Fibroblast of pulmonary artery (primary cell): ENCODE data around the gene SMIM35.

Experiments used
- DNase-seq: peaks from one replicate; pipeline ENCODE4 v3.0.0-alpha.2; 2010; ENCODE audit warnings: low read depth
- H3K4me3 ChIP-seq: replicated peaks from 2 replicates; pipeline ENCODE4 v1.5.1; 2011; ENCODE audit warnings: low read depth, mild to moderate bottlenecking, control low read depth, low read length, moderate library complexity
- TF ChIP-seq, protein P1 (sequence below): IDR thresholded peaks from 2 replicates; pipeline ENCODE4 v1.5.1; 2011; ENCODE audit warnings: mild to moderate bottlenecking, control low read depth, low read length, inconsistent platforms; ENCODE audit errors: missing control alignments

Gene SMIM35

DNA sequence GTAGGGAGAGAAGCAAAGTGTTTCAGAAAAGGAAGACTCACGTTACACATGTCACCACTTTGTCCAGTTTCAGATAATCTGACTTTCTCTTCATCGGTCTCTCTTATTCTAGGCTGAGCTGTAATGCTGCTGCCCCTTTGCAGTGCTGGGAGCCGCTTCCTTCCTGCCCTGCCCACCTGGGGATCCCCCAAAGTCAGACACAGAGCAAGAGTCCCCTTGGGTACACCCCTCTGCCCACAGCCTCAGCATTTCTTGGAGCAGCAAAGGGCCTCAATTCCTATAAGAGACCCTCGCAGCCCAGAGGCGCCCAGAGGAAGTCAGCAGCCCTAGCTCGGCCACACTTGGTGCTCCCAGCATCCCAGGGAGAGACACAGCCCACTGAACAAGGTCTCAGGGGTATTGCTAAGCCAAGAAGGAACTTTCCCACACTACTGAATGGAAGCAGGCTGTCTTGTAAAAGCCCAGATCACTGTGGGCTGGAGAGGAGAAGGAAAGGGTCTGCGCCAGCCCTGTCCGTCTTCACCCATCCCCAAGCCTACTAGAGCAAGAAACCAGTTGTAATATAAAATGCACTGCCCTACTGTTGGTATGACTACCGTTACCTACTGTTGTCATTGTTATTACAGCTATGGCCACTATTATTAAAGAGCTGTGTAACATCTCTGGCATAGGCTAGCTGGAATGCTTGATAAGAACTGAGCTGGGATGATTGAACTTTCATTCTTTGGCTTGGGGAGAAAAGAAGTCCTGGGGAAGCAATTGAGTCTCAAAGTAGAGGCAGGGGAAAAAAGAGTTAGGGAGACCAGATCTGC lies 31.2 kb upstream of the SMIM35 start:
- H3K4me3 ChIP-seq, result no peak overlapping the region
- TF ChIP-seq, protein P1, sequence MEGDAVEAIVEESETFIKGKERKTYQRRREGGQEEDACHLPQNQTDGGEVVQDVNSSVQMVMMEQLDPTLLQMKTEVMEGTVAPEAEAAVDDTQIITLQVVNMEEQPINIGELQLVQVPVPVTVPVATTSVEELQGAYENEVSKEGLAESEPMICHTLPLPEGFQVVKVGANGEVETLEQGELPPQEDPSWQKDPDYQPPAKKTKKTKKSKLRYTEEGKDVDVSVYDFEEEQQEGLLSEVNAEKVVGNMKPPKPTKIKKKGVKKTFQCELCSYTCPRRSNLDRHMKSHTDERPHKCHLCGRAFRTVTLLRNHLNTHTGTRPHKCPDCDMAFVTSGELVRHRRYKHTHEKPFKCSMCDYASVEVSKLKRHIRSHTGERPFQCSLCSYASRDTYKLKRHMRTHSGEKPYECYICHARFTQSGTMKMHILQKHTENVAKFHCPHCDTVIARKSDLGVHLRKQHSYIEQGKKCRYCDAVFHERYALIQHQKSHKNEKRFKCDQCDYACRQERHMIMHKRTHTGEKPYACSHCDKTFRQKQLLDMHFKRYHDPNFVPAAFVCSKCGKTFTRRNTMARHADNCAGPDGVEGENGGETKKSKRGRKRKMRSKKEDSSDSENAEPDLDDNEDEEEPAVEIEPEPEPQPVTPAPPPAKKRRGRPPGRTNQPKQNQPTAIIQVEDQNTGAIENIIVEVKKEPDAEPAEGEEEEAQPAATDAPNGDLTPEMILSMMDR, result no peak
- no peak for DNase-seq

DNA sequence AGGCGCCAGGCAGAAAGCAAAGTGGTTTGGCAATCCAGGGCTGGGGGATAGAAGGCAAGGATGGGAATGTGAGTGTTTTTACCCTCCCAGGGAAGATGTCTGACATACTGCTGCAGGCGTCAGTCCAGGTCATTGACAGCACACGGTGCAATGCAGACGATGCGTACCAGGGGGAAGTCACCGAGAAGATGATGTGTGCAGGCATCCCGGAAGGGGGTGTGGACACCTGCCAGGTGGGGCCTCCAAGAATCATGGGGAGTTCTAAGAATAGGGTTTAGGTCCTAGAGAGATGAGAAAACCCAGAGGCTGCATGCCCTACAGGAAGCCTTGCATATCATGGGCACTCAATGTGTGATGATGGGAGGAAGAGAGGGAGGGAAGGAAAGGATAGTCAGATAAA lies 28.3 kb upstream of the SMIM35 start:
- no peak overlapping the region for H3K4me3 ChIP-seq
- TF ChIP-seq, protein P1, result no peak
- DNase-seq, result no peak

DNA sequence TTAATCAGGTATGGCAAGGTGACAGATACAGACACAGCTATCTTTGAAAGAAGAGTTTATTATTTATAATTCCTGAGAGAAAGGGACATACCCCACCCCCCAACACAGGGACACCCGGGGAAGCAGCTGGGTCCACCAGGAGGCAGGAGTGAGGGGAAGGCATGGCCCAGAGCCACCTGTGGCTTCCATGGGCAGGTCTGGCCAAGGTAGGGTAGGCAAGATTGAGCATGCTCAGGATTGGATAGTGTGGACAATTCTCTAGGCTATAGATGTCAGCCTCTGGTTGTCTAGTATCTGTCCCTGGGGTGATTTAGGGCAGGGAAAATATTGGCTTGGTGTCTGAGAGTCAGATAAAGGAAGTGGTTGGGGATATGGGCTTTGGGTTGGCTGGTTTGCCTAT lies 27.5 kb upstream of the SMIM35 start:
- TF ChIP-seq, protein P1, result no peak
- H3K4me3 ChIP-seq, result no peak overlapping the region
- DNase-seq, result no peak

DNA sequence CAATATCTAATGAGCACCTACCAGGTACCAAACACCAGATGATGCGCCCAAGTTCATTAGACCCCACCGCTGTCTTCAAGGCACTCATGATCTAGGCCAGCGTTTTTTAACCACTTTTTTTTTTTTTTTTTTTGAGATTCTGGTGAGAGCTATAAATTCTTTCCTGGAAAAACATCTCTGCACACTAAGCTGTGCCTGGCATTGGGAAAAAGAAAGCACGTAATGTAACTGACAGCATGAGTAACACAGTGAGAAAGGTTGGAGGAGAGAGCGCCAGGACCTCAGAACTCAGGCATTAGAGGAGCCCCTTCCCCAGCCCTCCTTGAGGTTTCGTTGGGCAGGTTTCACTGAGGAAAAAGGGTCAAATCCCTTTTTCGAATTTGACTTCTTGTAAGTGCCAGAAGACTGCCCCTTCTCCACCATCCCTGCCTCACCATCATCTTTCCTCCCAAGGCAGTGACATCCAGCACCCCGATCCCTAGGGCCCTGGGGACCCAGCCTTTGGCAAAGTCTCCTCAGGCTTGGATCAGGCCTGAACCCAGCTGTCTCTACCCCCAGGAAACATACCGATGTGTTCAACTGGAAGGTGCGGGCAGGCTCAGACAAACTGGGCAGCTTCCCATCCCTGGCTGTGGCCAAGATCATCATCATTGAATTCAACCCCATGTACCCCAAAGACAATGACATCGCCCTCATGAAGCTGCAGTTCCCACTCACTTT lies 26.1 kb upstream of the SMIM35 start:
- no peak overlapping the region for H3K4me3 ChIP-seq
- DNase-seq, result no peak
- TF ChIP-seq, protein P1, result no peak

DNA sequence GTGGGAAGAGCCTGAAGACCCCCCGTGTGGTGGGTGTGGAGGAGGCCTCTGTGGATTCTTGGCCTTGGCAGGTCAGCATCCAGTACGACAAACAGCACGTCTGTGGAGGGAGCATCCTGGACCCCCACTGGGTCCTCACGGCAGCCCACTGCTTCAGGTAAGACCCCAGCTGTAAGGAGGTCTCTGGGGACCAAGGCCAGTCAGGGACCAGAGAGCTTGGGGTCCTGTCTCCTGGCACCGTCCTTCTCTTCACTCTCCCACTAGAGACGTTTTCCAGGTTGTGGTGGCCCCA lies 24.9 kb upstream of the SMIM35 start:
- TF ChIP-seq, protein P1, result no peak
- H3K4me3 ChIP-seq, result no peak overlapping the region
- DNase-seq, result no peak

DNA sequence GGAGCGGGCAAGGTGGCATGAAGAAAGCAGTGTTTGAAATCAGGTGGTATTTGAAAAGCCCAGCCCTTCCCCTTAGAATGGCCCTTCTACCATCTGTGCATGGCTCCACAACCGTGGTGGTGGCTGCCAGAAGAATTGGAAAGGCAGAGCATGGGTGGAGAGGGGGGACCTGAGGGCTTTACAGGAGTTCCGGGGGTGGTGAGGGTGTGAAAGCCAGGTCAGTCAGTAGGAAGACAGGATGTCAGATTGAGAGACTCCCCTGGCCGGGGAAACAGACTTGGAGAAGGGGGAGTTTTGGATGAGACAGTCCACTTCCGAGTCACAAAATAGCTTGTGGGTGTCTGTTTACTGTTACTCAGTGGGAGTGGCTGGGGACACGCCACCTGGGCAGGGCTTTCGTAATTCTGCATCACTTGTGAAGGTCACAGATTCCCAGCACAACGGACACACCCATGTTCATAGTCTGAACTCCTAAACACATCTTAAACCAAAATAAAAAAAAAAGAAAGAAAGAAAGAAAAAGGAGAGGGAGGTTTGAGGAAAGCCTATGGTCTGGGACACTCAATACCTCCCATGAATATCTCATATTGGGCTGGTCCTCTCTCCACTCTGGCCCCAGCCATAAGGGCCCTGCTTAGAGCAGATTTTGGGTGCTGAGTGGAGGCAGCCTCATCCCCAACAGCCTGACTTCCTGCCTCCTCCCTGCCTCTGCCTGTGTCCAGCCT lies 24.4 kb upstream of the SMIM35 start:
- no peak overlapping the region for H3K4me3 ChIP-seq
- no peak for DNase-seq
- TF ChIP-seq, protein P1, result no peak
